WTC11 (cell line): ENCODE results near the gene E2F4. TPM values are rescaled to one million over a fixed set of nuclear protein-coding genes. Genes with fewer than 3 reads are reported as not detected.

ENCODE experiments used
- ATAC-seq: fragments of 200-7000 bp; cut with Tn5 transposase; 2 replicates; pipeline ENCODE4 v1.10.0; 2021; ENCODE audit warnings: mild to moderate bottlenecking, moderate library complexity
- CTCF ChIA-PET: fragments of 300-600 bp; sonication (Branson Sonifier 250); formaldehyde crosslinking; loops from one replicate; lab custom pipeline; 2021; ENCODE audit warnings: antibody characterized with exemption; lab: Charles Lee
- POLR2A ChIA-PET: fragments of 350-600 bp; sonication (Branson Sonifier 250); formaldehyde crosslinking; loops from one replicate; lab custom pipeline; 2021; ENCODE audit warnings: antibody characterized with exemption; lab: Charles Lee
- DNase-seq: peaks from one replicate; pipeline ENCODE4 v3.0.0; 2021; ENCODE audit warnings: low spot score
- H3K27ac Mint-ChIP-seq: 2 replicates; pipeline ENCODE4 v1.8.0; 2021; ENCODE audit warnings: mixed read lengths
- H3K27me3 Mint-ChIP-seq: 2 replicates; pipeline ENCODE4 v1.8.0; 2021; ENCODE audit warnings: low read depth, mild to moderate bottlenecking, moderate library complexity, mixed read lengths
- H3K36me3 Mint-ChIP-seq: 2 replicates; pipeline ENCODE4 v1.8.0; 2021; ENCODE audit warnings: mixed read lengths
- H3K4me1 Mint-ChIP-seq: 2 replicates; pipeline ENCODE4 v1.8.0; 2022; ENCODE audit warnings: mixed read lengths
- H3K4me3 Mint-ChIP-seq: 2 replicates; pipeline ENCODE4 v1.8.0; 2021; ENCODE audit warnings: mild to moderate bottlenecking, moderate library complexity, mixed read lengths
- H3K9me3 Mint-ChIP-seq: 2 replicates; pipeline ENCODE4 v1.8.0; 2021; ENCODE audit warnings: mixed read lengths
- AFF4 ChIP-seq: sonication (generic); formaldehyde crosslinking; IDR thresholded peaks from 2 replicates; pipeline ENCODE4 v1.8.1; 2023; ENCODE audit warnings: mild to moderate bottlenecking, missing genetic modification reagents, borderline replicate concordance
- ATF6 ChIP-seq: sonication (generic); formaldehyde crosslinking; IDR thresholded peaks from 2 replicates; pipeline ENCODE4 v1.8.1; 2023; ENCODE audit warnings: mild to moderate bottlenecking, missing genetic modification reagents
- CREM ChIP-seq: sonication (generic); formaldehyde crosslinking; IDR thresholded peaks from 2 replicates; pipeline ENCODE4 v1.8.1; 2022; ENCODE audit warnings: mild to moderate bottlenecking, missing genetic modification reagents, moderate library complexity
- ETV6 ChIP-seq: sonication (generic); formaldehyde crosslinking; IDR thresholded peaks from 2 replicates; pipeline ENCODE4 v1.8.1; 2022; ENCODE audit warnings: mild to moderate bottlenecking, missing genetic modification reagents
- FOXP1 ChIP-seq: sonication (generic); formaldehyde crosslinking; IDR thresholded peaks from 2 replicates; pipeline ENCODE4 v1.8.0; 2022; ENCODE audit warnings: missing genetic modification reagents, mild to moderate bottlenecking, moderate library complexity, borderline replicate concordance
- GABPB1 ChIP-seq: sonication (generic); formaldehyde crosslinking; IDR thresholded peaks from 2 replicates; pipeline ENCODE4 v1.8.1; 2023; ENCODE audit warnings: mild to moderate bottlenecking, missing genetic modification reagents
- GRHL2 ChIP-seq: fragments of 250-450 bp; sonication (Bioruptor Pico); IDR thresholded peaks from 2 replicates; pipeline ENCODE4 v1.8.0; 2022; ENCODE audit warnings: mild to moderate bottlenecking, moderate library complexity; ENCODE audit not compliant: insufficient replicate concordance, severe bottlenecking
- GTF2I ChIP-seq: fragments of 250-450 bp; sonication (Bioruptor Pico); conservative IDR thresholded peaks from 2 replicates; pipeline ENCODE4 v1.4.0; 2021; ENCODE audit warnings: mild to moderate bottlenecking
- JUN ChIP-seq: sonication (generic); formaldehyde crosslinking; IDR thresholded peaks from 2 replicates; pipeline ENCODE4 v1.8.0; 2023; ENCODE audit warnings: mild to moderate bottlenecking, missing genetic modification reagents
- MAX ChIP-seq: sonication (generic); formaldehyde crosslinking; IDR thresholded peaks from 2 replicates; pipeline ENCODE4 v1.8.0; 2022; ENCODE audit warnings: mild to moderate bottlenecking, missing genetic modification reagents
- NR1H2 ChIP-seq: sonication (generic); formaldehyde crosslinking; IDR thresholded peaks from 2 replicates; pipeline ENCODE4 v1.9.0; 2021; ENCODE audit warnings: mild to moderate bottlenecking, moderate library complexity, missing genetic modification reagents
- NR2C2 ChIP-seq: sonication (generic); formaldehyde crosslinking; IDR thresholded peaks from 2 replicates; pipeline ENCODE4 v1.8.0; 2022; ENCODE audit warnings: mild to moderate bottlenecking, missing genetic modification reagents
- OVOL2 ChIP-seq: fragments of 250-450 bp; sonication (Bioruptor Pico); IDR thresholded peaks from 2 replicates; pipeline ENCODE4 v1.9.0; 2021; ENCODE audit warnings: mild to moderate bottlenecking, borderline replicate concordance
- RELA ChIP-seq: sonication (generic); formaldehyde crosslinking; IDR thresholded peaks from 2 replicates; pipeline ENCODE4 v1.8.1; 2022; ENCODE audit warnings: missing genetic modification reagents, mild to moderate bottlenecking, borderline replicate concordance
- RORB ChIP-seq: fragments of 250-450 bp; sonication (Bioruptor Pico); IDR thresholded peaks from 2 replicates; pipeline ENCODE4 v1.9.0; 2021; ENCODE audit warnings: mild to moderate bottlenecking
- SMAD3 ChIP-seq: sonication (generic); formaldehyde crosslinking; IDR thresholded peaks from 2 replicates; pipeline ENCODE4 v1.8.0; 2022; ENCODE audit warnings: missing genetic modification reagents, mild to moderate bottlenecking, borderline replicate concordance
- SMAD4 ChIP-seq: sonication (generic); formaldehyde crosslinking; IDR thresholded peaks from 2 replicates; pipeline ENCODE4 v1.8.0; 2022; ENCODE audit warnings: mild to moderate bottlenecking, missing genetic modification reagents
- SP1 ChIP-seq: sonication (generic); formaldehyde crosslinking; conservative IDR thresholded peaks from 2 replicates; pipeline ENCODE4 v1.8.1; 2022; ENCODE audit warnings: missing genetic modification reagents
- TCF7 ChIP-seq: sonication (generic); formaldehyde crosslinking; IDR thresholded peaks from 2 replicates; pipeline ENCODE4 v1.8.0; 2022; ENCODE audit warnings: mild to moderate bottlenecking, low read depth, missing genetic modification reagents, moderate library complexity
- TEAD1 ChIP-seq: sonication (generic); formaldehyde crosslinking; IDR thresholded peaks from 2 replicates; pipeline ENCODE4 v1.8.0; 2022; ENCODE audit warnings: mild to moderate bottlenecking, missing genetic modification reagents
- USF2 ChIP-seq: sonication (generic); formaldehyde crosslinking; IDR thresholded peaks from 2 replicates; pipeline ENCODE4 v1.8.1; 2023; ENCODE audit warnings: mild to moderate bottlenecking, missing genetic modification reagents, moderate library complexity
- ZNF219 ChIP-seq: sonication (generic); formaldehyde crosslinking; IDR thresholded peaks from 2 replicates; pipeline ENCODE4 v1.8.0; 2023; ENCODE audit warnings: missing genetic modification reagents, mild to moderate bottlenecking, borderline replicate concordance
- ZNF416 ChIP-seq: fragments of 250-450 bp; sonication (Bioruptor Pico); IDR thresholded peaks from 2 replicates; pipeline ENCODE4 v1.9.0; 2021; ENCODE audit warnings: mild to moderate bottlenecking, inconsistent platforms
- total RNA-seq: library from RNA; stranded (reverse); gene quantifications from 3 replicates; pipeline ENCODE4 v1.2.3, GENCODE V29; 2021
- TF ChIP-seq, protein P1 (sequence below): fragments of 250-450 bp; sonication (Bioruptor Pico); IDR thresholded peaks from 2 replicates; pipeline ENCODE4 v1.8.0; 2021; ENCODE audit warnings: mild to moderate bottlenecking
- TF ChIP-seq, protein P2 (sequence below): sonication (generic); formaldehyde crosslinking; IDR thresholded peaks from 2 replicates; pipeline ENCODE4 v1.8.1; 2022; ENCODE audit warnings: mild to moderate bottlenecking, moderate library complexity, missing genetic modification reagents

The E2F4 gene
- total RNA-seq, 1 experiment from 2014 or later = 85.0 TPM

DNA sequence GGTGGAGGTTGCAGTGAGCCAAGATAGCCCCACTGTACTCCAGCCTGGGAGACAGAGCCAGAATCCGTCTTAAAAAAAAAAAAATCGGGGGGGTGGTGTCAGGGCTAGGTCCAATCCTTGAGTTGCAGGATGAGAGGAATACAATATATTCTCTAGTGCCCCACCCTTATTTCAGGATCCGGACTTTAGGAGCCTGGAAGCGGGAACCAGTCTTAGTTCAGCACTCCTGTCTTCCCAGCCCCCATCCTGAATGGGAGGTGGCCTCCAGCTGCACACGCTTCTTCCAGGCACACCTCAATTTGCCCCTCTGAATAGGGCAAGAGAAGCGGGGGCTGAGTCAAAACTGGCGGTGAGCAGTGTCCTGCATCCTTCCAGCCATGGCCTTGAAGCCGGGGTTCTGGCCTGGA, 53.7 kb downstream of the E2F4 start (continued):
- no peak for TF ChIP-seq AFF4 (CRISPR knock-in tag)
- no peak for TF ChIP-seq SMAD3 (CRISPR knock-in tag)
- no peak for TF ChIP-seq SMAD4 (CRISPR knock-in tag)
- TF ChIP-seq OVOL2 (CRISPR knock-in tag) = no peak
- no peak for TF ChIP-seq TCF7 (CRISPR knock-in tag)
- no peak for TF ChIP-seq ZNF219 (CRISPR knock-in tag)
- no peak for TF ChIP-seq FOXP1 (CRISPR knock-in tag)
- TF ChIP-seq JUN (CRISPR knock-in tag) = no peak
- no peak for TF ChIP-seq ZNF416 (CRISPR knock-in tag)
- no peak for TF ChIP-seq RORB (CRISPR knock-in tag)
- TF ChIP-seq, protein P1, sequence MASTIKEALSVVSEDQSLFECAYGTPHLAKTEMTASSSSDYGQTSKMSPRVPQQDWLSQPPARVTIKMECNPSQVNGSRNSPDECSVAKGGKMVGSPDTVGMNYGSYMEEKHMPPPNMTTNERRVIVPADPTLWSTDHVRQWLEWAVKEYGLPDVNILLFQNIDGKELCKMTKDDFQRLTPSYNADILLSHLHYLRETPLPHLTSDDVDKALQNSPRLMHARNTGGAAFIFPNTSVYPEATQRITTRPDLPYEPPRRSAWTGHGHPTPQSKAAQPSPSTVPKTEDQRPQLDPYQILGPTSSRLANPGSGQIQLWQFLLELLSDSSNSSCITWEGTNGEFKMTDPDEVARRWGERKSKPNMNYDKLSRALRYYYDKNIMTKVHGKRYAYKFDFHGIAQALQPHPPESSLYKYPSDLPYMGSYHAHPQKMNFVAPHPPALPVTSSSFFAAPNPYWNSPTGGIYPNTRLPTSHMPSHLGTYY (CRISPR knock-in tag) = no peak
- no peak for TF ChIP-seq NR2C2 (CRISPR knock-in tag)
- TF ChIP-seq ATF6 (CRISPR knock-in tag) = no peak
- no peak for TF ChIP-seq USF2 (CRISPR knock-in tag)

GRCh38 chr16:67246081-67246755, 54.3 kb downstream of the E2F4 start:
- CTCF ChIA-PET = interaction anchor here (0.5 to 5.0 kb wide), 47 partner anchors 8 to 301 kb away, joined by 3 to 57 read pairs (median 5); partner anchors contain the start of genes ATP6V0D1, B3GNT9, CES3 and ELMO3
- TF ChIP-seq NR1H2 (CRISPR knock-in tag) (no peak), RELA (CRISPR knock-in tag) (no peak), GTF2I (CRISPR knock-in tag) (no peak), TEAD1 (peak; percentile 95; the same call in 1 of the 2 replicates), ZNF219 (CRISPR knock-in tag) (no peak), CREM (CRISPR knock-in tag) (peak; percentile 83), GRHL2 (CRISPR knock-in tag) (no peak), SMAD4 (CRISPR knock-in tag) (no peak), SP1 (CRISPR knock-in tag) (peak; percentile 57), USF2 (CRISPR knock-in tag) (peak; percentile 92), GABPB1 (CRISPR knock-in tag) (peak; percentile 67), ETV6 (CRISPR knock-in tag) (peak; percentile 73), MAX (CRISPR knock-in tag) (peak; percentile 89)
- TF ChIP-seq, protein P2, sequence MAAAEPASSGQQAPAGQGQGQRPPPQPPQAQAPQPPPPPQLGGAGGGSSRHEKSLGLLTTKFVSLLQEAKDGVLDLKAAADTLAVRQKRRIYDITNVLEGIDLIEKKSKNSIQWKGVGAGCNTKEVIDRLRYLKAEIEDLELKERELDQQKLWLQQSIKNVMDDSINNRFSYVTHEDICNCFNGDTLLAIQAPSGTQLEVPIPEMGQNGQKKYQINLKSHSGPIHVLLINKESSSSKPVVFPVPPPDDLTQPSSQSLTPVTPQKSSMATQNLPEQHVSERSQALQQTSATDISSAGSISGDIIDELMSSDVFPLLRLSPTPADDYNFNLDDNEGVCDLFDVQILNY (CRISPR knock-in tag) = 0 out of 2 replicates have a peak, but pooled peaks have one; percentile 72

More at GRCh38 chr16:67246081-67246755, 54.3 kb downstream of the E2F4 start:
- POLR2A ChIA-PET = interaction anchor here (0.6 to 3.2 kb wide), 8 partner anchors 9 to 197 kb away, joined by 3 to 26 read pairs (median 6); partner anchors contain the start of gene TMEM208
- peak overlapping the region; percentile 85 for H3K27ac Mint-ChIP-seq
- H3K4me1 Mint-ChIP-seq = peaks cover 41% of the 10 kb centered on the region
- H3K4me3 Mint-ChIP-seq = peak overlapping the region; percentile 89
- H3K36me3 Mint-ChIP-seq = no peaks in the 10 kb centered on the region
- no peaks in the 10 kb centered on the region for H3K9me3 Mint-ChIP-seq
- peak; percentile 87 for DNase-seq
- peaks cover 34% of the 10 kb centered on the region for H3K27me3 Mint-ChIP-seq
- ATAC-seq = peak; percentile 50
